Suppressor macrophage treated with lipopolysaccharide for 4 hours (primary cell): ENCODE results near the gene ELMO2.
A peak's percentile ranks its signal among the peaks of the same experiment; 100 is the strongest.

Source experiments
- DNase-seq: peaks from one replicate; pipeline ENCODE4 v3.0.0-alpha.2; 2020

The ELMO2 gene, protein sequence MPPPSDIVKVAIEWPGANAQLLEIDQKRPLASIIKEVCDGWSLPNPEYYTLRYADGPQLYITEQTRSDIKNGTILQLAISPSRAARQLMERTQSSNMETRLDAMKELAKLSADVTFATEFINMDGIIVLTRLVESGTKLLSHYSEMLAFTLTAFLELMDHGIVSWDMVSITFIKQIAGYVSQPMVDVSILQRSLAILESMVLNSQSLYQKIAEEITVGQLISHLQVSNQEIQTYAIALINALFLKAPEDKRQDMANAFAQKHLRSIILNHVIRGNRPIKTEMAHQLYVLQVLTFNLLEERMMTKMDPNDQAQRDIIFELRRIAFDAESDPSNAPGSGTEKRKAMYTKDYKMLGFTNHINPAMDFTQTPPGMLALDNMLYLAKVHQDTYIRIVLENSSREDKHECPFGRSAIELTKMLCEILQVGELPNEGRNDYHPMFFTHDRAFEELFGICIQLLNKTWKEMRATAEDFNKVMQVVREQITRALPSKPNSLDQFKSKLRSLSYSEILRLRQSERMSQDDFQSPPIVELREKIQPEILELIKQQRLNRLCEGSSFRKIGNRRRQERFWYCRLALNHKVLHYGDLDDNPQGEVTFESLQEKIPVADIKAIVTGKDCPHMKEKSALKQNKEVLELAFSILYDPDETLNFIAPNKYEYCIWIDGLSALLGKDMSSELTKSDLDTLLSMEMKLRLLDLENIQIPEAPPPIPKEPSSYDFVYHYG

DNA sequence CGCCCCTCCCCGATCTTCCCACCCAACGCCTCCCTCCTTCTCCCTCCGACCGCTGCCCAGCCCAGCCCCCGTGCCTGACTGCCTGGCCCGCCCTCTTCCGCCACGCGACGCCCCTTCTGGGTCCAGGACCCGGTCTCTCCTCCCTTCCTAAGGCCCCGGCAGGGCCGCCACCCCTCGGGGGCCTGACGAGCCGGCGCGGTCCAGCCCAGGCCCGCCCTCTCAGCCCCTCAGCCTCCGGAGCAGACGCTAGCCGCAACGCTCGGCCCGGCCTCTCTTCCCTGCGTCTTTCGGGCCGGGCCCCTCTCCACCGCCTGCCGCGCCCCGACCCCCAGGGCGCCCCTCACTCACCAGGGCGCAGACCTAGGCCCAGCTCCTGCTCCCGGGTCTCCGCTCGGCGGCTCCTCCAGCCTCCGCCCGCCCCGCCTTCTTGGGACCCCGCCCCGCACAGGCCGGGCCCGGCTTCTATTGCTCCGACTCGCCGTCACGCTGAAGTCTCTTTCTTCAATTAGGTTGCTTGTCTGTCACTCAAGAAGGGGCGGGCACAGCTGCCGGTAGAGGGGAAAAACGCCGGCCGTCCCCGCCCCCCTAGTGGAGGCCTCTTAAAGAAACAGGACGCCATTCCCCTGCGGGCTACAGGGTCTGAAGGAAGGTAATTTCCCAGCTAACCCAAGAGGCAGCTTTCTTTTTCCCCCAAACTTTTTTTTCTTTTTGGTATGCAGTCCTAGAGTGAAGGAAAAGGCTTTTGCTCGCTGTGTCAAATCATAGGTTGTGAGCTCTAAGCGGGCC, at the start of gene ELMO2:
ELMO2 (minus strand) TSS at position 416 of the 786 bp plus-strand sequence. CDS start 12,133 bp downstream, outside the sequence.
- DNase-seq, result peak; percentile 98

DNA sequence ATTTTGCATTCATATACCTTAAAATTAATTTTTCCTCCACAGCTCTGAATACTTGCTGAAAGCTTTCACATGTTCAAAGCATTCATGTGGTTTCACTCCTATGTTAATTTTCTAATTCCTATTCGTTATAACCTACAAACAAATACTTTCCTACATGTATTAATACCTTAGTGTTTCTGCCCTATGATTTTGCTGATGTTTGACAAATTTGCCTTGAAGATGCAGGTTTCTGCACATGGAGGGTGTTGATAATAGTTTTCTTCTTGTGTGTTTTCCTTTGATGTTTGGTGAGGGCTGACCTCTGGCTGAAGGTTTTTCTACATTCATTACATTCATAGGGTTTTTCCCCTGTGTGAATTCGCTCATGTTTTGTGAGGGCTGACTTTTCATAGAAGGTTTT, 49.3 kb upstream of the ELMO2 start:
- DNase-seq, result no peak

DNA sequence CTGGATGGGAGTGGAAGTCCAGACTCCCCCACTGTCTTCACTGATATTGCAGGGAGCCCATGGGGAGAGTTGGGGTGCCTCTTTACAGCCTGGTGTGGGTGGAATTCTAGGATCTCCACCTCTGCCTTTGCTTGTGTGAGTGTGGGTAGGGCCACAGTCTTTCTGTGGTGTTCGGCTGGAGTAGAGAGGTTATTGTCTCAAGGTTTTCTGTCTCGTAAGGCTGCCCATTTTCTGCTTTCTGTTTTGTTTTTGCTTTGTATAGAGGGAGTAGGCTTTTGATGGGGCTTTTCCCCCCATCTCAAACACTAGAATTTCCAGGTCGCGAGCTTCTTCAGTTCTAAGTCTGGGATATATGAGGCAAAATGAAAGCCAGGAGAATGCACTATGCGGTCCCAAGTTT, 40.4 kb upstream of the ELMO2 start:
- no peak for DNase-seq

DNA sequence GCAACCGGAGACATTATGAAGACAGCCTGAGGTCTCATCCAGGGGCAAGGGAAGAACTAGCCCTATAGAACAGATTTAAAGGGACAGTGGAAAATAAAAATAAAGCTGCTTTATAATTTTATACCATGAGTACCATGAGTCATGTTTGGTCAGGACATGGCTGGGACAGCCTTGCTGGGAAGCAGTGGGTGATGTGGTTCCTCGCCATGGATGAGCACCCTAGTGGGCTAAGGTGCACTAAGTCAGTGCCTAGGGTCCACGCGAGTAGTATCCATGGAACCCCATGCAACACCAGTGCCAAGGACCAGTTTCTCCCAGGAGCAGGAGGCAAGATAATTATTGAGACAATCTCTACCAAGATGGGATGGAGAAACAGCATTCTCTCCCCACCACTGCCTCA, 33.4 kb upstream of the ELMO2 start:
- DNase-seq, result no peak

DNA sequence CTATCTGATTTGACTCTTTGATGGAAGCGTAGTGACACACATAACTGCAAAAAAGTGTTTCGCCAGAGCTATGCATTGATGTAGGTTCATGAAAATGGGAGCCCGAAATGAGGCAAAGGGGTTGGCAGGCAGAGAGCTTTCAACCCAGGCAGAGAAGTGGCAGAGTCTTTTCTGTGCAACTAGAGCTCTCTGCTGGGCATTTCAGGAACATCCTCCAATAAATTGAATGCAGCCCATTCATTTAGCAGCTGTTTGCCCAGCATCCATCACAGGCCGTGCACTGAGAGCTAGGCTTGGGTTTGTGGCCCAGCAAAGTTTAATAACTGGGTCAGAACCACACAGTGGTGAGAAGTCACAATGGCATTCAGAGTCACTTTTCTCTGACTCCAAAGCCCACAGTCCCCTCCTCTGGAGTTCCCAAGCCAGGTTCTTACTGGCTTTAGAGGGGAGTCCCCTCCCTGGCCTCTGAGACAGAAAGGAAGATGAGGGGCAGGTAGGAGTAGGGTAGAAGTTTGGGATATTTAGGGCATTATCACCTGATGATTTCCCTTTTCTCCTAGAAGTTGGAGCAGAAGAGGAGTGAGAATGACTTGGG, 31.8 kb upstream of the ELMO2 start:
- peak; percentile 35 for DNase-seq

DNA sequence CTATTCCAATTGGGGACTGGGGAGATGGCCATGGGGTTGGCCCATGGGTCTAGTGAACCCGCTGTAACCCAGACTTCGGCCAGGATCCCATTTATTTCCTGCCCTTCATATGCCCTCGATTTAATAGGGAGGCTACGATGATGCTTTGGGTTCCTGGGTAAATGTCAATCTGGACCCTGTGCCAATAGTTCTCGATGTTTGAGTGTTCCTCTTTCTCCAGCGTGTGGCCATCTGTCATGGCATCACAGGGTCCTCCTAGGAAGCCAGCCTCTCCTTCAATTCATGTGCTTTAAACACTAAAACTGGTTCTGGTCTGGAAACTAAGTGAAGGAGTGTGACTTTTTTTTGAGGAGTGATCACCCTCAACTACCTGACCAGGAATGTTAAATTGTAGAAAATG, 28.7 kb upstream of the ELMO2 start:
- no peak for DNase-seq

DNA sequence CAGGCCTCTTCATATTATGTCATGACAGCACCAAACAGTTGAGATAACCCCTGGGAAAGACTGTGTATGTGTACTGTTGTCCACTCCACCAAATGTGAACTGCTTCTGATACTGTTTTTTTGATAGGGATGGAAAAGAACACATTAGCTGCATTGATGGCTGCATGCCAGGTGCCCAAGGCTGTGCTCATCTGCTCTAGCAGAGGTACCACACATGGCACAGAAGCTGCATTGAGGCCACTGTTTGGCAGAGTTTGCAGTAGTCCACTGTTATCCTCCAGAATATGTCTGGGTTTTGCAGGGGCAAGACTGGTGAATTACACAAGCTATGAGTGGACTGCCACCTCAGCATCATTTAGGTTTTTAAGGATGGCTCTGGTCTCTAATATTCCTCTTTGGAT, 28.2 kb upstream of the ELMO2 start:
- no peak for DNase-seq

DNA sequence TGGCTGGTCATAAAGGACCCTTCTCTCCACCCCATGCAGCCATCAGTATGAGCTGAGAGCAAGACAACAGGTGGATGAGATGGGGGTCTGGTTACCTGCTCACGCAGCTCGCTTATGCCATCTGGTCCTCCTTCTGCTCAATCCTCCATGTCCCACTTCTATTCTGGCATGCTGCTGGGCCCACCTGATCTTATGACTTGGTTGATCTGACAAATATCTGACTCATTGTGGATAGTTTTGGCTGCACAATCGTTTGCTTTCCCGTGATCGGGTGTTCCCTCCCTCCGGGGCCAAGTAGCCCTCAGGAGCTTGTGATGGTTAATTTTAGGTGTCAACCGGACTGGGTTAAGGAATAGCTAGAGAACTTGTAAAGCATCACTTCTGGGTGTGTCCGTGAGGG, 26.6 kb upstream of the ELMO2 start:
- DNase-seq, result no peak

DNA sequence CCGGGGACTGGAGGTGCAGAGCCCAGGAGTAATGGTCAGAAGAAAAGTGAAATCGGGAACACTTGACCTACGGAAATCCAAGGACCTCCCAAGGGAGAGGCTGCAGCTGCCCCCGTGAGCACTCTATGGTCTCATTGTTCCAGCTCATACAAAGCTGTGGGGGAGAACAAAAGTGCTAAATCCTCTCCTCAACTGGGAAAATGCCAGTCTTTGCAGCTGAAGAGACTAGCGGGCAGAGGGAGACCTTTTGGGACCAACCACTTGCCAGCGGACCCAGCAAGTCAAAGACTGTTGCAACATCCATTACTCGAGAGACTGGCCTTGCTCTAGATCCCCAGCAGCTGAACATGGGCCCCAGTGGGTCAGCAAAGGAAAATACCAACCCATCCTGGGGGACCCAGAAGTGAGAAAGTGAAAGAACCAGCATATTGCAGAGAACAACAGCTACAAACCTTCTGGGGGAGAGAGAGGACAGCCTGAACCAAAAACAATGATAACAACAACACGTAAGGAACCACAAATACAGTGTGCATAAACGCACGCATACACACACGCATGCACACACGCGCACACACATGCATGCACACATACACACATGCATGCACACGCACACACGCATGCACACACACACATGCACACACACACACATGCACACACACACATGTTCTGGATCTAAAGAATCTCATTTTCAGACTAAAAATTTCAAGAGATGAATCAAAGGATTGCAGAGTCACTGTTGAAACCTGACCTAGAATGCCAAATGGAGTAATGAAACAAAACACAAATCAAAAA, 24.7 kb upstream of the ELMO2 start:
- no peak for DNase-seq

DNA sequence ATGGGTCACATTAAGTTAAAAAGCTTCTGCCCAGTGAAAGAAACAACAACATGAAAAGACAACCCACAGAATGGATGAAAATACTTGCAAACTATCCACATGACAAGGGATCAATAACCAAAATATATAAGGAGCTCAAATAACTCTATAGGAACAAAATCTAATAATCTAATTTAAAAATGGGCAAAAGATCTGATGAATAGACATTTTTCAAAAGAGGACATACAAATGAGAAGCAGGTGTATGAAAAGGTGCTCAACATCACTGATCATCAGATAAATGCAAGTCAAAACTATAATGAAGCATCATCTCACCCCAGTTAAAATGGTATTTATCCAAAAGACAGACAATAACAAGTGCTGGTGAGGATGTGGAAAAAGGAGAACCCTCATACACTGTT, 21.0 kb upstream of the ELMO2 start:
- DNase-seq, result no peak

DNA sequence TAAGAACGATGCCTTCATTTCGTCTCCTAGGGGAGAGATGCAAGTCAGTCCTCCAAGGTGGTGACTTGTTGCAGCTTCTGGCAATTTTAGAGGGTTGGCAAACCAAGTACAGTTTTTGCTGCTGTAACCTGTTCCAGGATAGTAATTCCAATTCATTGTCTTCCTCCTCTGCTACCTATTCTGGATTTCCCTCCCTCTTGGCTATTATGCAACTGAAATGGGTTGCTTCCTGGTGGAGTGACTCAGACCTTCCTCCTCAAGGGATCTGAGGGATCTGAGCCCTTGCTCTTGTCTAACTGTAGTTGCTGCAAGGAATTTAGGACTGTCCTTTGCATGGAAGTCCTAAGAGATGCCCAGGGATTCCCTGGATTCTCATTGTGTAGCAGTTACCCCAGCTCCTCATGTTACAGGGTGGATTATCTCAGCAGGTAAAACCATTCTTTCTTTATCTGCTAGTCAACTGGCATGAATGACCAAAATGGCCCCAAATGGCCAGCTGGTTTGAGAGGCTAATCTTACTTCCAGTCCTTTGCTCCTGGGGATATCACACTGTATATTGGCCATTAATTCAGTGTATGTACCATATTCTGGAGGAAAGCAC, 17.6 kb upstream of the ELMO2 start:
- no peak for DNase-seq

DNA sequence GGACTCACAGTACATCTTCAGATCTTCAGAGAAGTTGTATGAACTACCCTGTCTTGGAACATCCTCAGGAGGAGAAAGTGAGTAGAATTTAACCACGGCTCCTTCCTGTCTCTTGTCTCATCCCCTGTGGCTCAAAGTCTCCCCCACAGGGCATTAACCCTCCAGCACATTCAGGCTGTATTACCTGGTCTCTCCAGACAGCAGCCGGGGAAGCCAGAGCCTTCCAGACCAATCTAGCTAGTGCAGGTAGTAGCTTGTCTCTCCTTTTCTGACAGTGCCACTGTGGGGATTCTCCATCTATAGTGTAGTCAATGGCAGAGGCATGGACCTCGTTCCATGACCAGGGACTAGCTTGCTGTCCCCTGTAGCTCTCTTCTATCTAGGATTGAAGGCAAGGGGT, 16.9 kb upstream of the ELMO2 start:
- DNase-seq, result no peak

DNA sequence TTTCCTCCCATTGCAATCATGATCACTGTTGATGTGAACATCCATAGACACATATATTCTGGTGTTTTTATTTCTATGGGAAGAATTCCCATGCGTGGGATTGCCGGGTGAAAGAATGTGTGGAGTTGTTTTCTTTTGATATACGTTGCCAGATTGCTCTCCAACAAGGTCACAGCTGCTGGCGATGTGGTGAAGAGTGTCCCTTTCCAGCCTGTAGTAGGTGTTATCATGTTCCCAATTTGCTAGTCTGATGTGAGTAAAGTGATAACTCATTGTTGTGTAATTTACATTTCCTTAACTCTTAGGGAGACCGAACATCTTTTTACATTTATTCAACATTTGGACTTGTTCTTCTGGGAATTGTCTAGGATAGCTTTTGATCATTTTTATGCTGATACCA, 14.5 kb upstream of the ELMO2 start:
- no peak for DNase-seq

DNA sequence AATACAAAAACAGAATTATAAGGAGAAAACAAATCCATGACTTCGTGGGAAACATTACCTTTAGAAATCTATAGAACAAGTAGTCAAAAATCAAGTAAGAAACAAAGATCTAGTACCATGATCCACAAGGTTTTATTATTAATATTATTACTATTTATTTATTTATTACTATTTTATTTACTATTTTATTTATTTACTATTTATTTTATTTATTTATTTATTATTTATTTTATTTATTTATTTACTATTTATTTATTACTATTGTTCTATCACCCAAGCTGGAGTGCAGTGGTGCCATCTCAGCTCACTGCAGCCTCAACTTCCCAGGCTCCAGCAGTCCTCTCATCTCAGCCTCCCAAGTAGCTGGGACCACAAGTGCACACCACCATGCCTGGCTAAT, 13.5 kb upstream of the ELMO2 start:
- no peak for DNase-seq

DNA sequence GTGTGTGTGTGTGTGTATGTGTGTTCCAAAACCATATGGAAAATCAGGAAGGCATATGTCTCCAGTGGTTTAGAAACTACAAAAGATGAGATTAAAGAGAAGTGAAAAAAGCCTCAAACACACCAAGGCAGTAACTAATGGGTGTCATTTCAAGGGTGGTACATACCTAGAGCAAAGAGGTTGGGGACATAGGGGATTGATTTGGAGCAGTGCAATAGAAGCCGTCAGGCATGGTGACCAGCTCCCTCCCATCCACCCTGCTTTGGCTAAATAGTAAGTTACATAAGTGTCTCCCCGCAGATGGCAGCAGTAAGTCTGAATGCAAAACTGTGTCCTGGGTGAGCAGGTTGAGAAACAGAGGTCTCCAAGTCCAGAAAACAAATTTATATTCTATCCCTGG, 10.4 kb upstream of the ELMO2 start:
- DNase-seq, result no peak

DNA sequence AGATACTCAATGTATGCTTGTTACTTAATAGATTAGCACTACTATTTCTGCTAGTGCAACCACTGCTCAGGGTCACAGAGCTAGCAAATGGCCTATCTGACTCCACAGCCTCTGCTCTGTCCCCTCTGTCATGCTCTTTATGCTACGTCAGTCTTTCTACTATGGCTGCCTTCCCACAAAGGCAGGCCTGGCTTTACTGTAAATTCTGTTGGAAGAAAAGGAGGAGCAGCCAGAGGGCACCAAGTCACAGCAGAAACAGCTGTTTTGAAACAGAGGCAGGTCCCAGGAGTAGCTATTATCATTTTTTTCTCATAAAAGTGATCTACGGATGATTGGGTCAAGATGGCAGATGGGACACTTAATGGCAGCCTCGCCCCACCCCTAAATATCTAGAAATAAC, 10.0 kb upstream of the ELMO2 start:
- DNase-seq, result no peak

DNA sequence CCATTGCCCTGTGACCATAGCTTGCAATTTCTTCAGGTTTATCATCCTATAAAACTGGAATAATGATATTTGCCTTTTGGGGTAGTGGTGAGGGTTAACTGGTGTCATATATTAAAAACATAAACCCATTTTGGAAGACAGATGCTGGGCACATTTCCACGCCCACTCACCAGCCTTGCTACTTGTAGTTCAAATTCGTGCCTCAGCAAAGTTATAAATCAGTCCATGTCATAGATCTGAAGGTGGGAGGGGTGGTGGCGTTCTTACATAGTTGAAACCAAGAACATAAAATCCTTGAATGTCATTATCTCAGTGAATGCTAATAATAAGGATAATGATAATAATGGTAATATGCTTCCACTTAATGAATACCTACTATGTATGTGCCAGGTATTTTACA, 9.4 kb upstream of the ELMO2 start:
- DNase-seq, result no peak

DNA sequence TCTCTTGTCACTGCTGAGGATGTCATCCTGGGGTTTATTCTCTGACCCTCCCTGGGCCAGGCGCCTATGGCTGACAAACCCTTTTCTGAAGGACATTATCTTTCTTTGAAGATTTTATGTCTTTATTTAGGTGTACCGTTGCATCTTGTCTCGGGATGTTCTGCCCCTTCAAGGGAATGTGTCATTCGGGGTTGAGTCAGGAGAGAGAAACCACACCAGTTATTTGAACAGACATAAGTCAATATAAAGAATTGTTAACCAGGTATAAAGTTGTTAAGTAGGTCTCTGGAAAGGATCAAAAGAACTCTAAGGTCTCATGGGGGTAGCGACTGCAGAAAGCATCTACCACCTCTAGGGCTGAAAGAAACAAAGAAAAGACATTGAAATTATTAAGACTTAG, 8.2 kb upstream of the ELMO2 start:
- no peak for DNase-seq

DNA sequence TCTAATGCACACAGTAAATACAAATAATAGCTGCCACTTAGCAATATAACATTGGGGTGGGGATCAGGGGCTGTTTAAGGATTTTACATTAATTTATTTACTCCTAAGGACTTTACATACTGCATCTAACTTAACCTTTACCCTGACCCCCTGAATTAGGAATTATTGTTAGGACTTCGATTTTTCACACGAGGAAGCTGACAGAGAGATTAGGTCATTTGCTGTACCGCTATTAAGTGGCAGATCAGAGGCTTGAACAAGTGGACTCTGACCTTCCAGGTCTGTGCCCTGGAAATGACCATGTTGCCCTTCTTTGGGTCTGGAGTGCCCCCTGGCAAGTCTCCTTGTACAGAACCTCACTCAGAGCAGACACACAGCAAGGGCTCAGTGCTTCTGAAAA, 5.2 kb upstream of the ELMO2 start:
- DNase-seq, result no peak

DNA sequence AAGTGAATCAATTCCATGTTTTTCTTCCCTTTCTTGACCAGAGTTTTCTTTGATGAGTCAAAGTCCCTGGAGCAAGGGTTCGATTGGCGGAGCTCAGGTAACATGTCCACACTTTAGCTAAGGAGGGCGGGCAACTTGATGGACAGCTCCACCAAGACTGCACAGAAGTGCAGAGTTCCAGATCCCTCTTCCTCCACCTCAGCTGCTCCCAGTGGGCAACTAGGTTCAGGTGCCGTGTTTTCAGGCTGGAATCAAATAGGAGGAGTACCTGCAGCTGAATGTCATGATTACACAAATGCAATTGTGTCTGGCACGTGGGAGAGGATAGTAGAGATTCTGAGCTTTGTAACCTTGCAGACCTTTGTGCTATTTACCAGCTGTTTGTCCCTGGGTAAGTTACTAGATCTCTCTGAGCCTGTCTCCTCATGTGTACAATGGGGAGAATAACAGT, 1.9 kb upstream of the ELMO2 start:
- DNase-seq, result no peak

DNA sequence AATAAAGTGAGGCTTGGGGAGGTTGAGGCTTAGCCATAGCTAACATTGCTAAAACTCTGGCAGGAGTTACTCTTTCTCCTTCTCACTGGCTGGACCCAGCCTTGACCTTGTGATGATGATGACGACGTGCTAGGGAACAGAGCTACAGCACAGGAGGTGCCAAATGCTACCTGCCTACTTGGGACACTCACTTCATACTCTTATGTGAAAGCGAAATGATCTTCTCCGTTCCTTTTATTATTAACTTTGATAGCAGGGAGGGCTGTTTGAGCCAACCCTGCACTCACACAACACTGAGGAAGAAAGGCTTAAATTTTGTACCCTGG, 1.2 kb upstream of the ELMO2 start:
- DNase-seq, result no peak

DNA sequence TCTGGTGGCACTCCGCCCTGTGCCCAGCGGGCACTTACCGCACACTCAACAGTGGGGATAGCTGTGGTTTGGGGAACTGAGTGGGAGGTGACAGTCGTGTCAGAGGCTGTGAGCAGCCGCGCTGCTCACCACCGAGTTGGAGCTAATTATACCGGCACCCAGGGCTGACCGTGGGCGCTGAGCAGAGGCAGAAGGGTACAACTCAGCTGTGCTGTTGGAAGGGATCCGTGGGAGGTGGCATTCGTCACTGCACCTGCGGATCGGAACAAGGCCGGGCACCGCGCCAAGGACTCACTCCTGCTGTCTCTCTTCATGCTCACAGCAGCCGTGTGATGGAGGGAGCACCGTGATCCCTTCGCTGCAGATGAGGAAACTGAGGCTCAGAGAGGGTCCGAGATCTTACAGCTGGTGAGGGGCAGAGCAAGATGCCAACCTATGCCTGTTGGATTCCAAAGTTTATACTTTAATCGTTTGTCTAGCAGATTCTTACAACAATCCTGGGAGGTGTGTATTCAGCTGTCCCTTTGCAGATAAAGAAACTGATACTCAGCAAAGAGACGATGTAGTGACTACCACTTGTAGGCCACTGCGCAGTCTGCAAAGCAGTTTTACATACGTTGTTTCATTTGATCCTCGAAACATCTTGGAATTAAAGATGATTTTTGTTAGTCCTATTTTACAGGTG, 713 bp upstream of the ELMO2 start:
- DNase-seq, result peak; percentile 81
